Chondrocyte (in vitro differentiated cells): ENCODE data around the gene TMEM154. TPM values are rescaled to one million over a fixed set of nuclear protein-coding genes. Genes with fewer than 3 reads are reported as not detected.

Experiments
- DNase-seq: peaks from one replicate; pipeline ENCODE4 v3.0.0; 2021; ENCODE audit warnings: mixed read lengths, low spot score
- H3K27ac Mint-ChIP-seq: one replicate; pipeline ENCODE4 v1.8.0; 2021; ENCODE audit warnings: mild to moderate bottlenecking, moderate library complexity, mixed read lengths; ENCODE audit not compliant: unreplicated experiment
- H3K27me3 Mint-ChIP-seq: 2 replicates; pipeline ENCODE4 v1.8.0; 2021; ENCODE audit warnings: low read depth, mixed read lengths
- H3K36me3 Mint-ChIP-seq: 2 replicates; pipeline ENCODE4 v1.8.0; 2021; ENCODE audit warnings: low read depth, mixed read lengths
- H3K4me1 Mint-ChIP-seq: 2 replicates; pipeline ENCODE4 v1.8.0; 2021; ENCODE audit warnings: low read depth, mild to moderate bottlenecking, mixed read lengths
- H3K4me3 Mint-ChIP-seq: one replicate; pipeline ENCODE4 v1.8.0; 2021; ENCODE audit warnings: mild to moderate bottlenecking, moderate library complexity, mixed read lengths; ENCODE audit not compliant: unreplicated experiment
- H3K9me3 Mint-ChIP-seq: 2 replicates; pipeline ENCODE4 v1.8.0; 2021; ENCODE audit warnings: low read depth, mixed read lengths
- total RNA-seq: library from RNA; stranded (reverse); gene quantifications from 3 replicates; pipeline ENCODE4 v1.2.1, GENCODE V29; 2021
- TF ChIP-seq, protein P1 (sequence below): fragments of 200-600 bp; sonication (generic); IDR thresholded peaks from 2 replicates; pipeline ENCODE4 v1.5.0; 2021; ENCODE audit warnings: antibody characterized with exemption, mild to moderate bottlenecking, moderate library complexity

TMEM154 gene
- total RNA-seq, 1 donor from 2014 or later = 2.2 TPM

GRCh38 chr4:152599636-152600035 lies 80.2 kb downstream of the TMEM154 start:
- Mint-ChIP-seq H3K27ac (no peak overlapping the region), H3K4me3 (no peak overlapping the region), H3K27me3 (peaks cover 12% of the 10 kb centered on the region), H3K9me3 (no peaks in the 10 kb centered on the region), H3K4me1 (no peaks in the 10 kb centered on the region), H3K36me3 (no peaks in the 10 kb centered on the region)
- TF ChIP-seq, protein P1, sequence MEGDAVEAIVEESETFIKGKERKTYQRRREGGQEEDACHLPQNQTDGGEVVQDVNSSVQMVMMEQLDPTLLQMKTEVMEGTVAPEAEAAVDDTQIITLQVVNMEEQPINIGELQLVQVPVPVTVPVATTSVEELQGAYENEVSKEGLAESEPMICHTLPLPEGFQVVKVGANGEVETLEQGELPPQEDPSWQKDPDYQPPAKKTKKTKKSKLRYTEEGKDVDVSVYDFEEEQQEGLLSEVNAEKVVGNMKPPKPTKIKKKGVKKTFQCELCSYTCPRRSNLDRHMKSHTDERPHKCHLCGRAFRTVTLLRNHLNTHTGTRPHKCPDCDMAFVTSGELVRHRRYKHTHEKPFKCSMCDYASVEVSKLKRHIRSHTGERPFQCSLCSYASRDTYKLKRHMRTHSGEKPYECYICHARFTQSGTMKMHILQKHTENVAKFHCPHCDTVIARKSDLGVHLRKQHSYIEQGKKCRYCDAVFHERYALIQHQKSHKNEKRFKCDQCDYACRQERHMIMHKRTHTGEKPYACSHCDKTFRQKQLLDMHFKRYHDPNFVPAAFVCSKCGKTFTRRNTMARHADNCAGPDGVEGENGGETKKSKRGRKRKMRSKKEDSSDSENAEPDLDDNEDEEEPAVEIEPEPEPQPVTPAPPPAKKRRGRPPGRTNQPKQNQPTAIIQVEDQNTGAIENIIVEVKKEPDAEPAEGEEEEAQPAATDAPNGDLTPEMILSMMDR = no peak
- no peak for DNase-seq

DNA sequence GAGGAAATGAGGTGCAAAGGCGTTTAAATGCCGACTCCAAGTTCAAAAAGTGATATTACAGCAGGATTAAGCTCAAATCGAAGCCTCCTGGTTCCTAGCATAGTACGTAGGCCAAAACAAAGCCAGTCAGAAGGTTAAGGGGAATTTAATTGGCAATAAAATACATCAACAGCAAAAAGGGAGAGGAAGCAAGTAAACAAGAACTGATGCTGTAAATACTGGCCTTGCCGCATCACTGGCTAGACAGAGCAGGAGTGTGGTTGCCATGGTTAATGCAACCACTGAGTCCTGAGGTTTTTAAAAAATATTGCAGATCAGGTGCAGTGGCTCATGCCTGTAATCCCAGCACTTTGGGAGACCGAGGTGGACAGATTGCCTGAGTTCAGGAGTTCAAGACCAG lies 80.7 kb downstream of the TMEM154 start:
- no peaks in the 10 kb centered on the region for H3K36me3 Mint-ChIP-seq
- H3K27ac Mint-ChIP-seq = no peak overlapping the region
- DNase-seq = no peak
- H3K27me3 Mint-ChIP-seq = peaks cover 12% of the 10 kb centered on the region
- TF ChIP-seq, protein P1 = no peak
- H3K4me3 Mint-ChIP-seq = no peak overlapping the region
- no peaks in the 10 kb centered on the region for H3K4me1 Mint-ChIP-seq
- H3K9me3 Mint-ChIP-seq = no peaks in the 10 kb centered on the region

- Mint-ChIP-seq H3K4me3 (no peak overlapping the region), H3K27me3 (peaks cover 12% of the 10 kb centered on the region), H3K4me1 (no peaks in the 10 kb centered on the region), H3K27ac (no peak overlapping the region), H3K9me3 (no peaks in the 10 kb centered on the region), H3K36me3 (no peaks in the 10 kb centered on the region)
- no peak for DNase-seq
- TF ChIP-seq, protein P1 = no peak
Measured at GRCh38 chr4:152598454-152598853, 81.3 kb downstream of the TMEM154 start.

DNA sequence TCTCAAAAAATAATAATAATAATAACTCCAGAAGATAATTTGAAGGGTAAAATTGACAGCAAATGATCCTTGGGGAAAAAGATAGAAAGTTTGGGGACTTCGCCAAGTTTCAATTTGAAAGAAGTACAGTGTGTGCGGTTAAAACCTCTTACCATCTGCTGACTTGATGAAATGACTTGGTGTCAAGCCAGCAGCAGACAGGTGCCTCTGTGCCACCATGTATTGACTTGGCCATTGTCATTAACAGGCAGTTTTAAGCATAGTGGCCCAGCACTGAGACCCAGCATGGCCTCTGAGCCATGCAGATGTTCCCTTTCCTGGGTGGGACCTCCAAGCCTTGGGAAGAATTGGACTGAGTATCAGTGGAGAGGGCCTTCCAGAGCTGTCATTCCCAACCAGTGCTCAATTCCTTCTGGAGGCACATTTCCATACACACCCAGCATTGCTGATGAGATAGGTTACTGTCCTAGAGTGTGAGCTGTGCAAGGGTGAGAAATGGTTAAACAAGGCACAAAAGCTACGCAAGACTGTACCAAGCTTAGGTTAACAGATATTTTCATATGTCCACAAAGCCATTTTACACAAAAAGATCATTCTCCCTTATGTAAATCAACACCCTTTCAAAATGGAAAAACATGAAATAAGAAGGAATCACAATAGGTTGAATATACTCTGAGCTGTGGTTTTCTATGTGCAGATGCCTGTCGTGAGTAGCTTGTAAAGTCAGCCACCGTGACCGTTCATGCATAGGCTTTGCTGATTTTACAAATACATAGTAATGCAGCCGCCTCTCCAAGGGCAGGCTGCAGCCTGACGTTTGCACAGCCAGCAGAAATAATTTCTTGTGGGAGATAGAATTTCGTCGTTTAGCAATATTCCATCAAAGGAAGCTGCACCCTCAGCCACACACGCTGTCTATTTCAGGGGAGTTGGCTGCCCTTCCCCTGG lies 84.5 kb downstream of the TMEM154 start:
- Mint-ChIP-seq H3K9me3 (no peaks in the 10 kb centered on the region), H3K36me3 (no peaks in the 10 kb centered on the region), H3K4me3 (no peak overlapping the region), H3K4me1 (peaks cover 14% of the 10 kb centered on the region), H3K27me3 (peaks cover 2% of the 10 kb centered on the region), H3K27ac (no peak overlapping the region)
- DNase-seq = no peak
- TF ChIP-seq, protein P1 = no peak

DNA sequence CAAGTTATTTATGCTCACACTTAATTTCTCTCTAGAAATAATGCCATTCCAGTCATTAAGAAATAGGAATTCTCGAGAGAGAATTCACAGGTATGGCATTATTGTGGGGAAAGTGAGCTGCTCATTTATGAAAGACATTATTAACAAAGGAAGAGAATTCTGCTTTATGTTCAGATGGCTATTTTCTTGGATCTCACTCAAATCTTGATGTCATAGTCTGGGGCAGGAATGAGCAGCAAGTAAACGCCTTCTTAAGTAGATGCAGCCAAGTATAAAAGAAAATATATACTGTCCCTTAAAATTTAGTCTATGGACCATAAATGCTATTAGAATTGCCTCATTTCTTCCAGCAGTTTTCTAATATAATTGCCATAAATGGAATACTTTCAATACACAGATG lies 85.7 kb downstream of the TMEM154 start:
- H3K4me3 Mint-ChIP-seq = no peak overlapping the region
- TF ChIP-seq, protein P1 = no peak
- no peaks in the 10 kb centered on the region for H3K36me3 Mint-ChIP-seq
- no peaks in the 10 kb centered on the region for H3K9me3 Mint-ChIP-seq
- DNase-seq = no peak
- H3K4me1 Mint-ChIP-seq = peaks cover 21% of the 10 kb centered on the region
- H3K27ac Mint-ChIP-seq = no peak overlapping the region
- H3K27me3 Mint-ChIP-seq = peaks cover 2% of the 10 kb centered on the region
